IPS DF 19.7 (cell line): ENCODE data around the gene DENND2A.
A peak's percentile ranks its signal among the peaks of the same experiment; 100 is the strongest.
"Not testable (repeated sequence)": the region's sequence is repeated elsewhere in the genome, so short reads cannot be mapped to it uniquely, and the experiment has no call there.

Experiments
- DNase-seq: peaks from one replicate; pipeline ENCODE4 v3.0.0-alpha.2; 2013; ENCODE audit warnings: low read depth, low spot score

Gene DENND2A

DNA sequence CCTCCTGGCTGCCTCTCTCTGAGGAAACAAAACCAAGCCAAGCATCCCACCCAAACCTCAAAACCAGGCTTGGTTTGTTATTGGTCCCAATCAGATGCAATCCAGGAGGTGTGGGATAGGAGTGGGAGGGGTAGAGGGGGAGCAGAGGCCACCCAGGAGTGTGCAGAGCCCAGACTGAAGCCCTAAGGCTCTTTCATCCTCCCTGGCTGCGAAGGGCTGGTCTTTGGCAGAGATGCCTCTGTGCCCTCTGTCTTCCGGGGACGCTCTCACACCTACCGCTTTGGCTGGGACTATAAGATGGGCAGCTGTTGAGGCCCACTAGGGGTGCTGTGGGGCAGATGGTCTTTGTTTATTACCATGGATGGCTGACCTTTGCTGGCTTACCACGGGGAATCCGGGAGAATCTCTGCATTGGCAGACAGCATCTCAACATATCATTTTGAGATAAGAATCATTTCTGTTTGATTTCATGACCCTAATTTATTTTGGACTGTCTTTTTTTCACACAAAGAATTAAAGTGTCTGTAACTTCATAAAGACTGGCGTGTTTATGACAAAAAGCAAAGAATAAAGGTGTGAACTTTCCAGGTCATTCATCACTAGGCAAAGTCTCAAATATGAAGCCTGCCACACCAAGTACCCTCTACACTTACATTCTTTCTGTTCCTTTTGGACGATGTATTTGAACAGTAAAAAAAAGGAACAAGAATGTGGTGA lies 6.5 kb upstream of the DENND2A start:
- no peak for DNase-seq

GRCh38 chr7:140645166-140645900 lies 4.7 kb upstream of the DENND2A start:
- DNase-seq = no peak

- not testable (repeated sequence) for DNase-seq
Measured at GRCh38 chr7:140644761-140645160, 4.1 kb upstream of the DENND2A start.

GRCh38 chr7:140643416-140643815 lies 2.8 kb upstream of the DENND2A start:
- DNase-seq = no peak

DNA sequence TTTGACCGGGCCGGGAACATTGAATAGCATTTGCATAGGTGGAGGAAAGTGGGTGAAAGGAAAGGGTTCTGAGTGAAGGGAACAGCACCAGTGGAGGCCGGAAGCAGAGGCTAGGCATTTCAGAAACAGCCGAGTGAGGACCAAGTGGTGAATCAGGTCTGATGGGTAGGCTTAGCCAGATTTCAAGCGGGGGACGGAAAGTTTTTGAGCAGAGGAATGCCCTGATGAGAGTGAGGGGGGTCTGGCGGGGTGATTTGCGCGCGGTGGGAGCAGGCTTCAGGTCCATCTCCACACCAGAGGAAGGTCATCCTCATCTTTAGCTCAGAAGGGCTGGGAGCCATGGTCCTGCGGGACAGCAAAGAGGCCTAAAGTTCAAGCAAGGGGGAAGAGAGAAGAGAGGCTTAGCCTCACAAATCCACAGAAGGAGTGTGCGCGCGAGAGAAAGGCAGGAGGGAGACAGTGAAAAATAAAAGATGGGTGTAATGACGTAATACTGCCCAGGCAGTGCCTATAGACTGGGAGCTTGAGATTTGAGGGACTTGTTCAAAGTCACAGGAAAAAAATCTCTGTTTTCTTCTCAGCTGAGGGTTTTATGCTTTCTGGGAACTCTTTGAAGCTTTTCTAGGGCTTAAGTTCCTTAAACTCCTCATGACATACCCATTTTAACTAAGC lies 1.0 kb upstream of the DENND2A start:
- DNase-seq = no peak

GRCh38 chr7:140640060-140640637 lies 464 bp downstream of the DENND2A start:
- no peak for DNase-seq

- no peak for DNase-seq
Measured at GRCh38 chr7:140639366-140640053, 1.1 kb downstream of the DENND2A start.

DNA sequence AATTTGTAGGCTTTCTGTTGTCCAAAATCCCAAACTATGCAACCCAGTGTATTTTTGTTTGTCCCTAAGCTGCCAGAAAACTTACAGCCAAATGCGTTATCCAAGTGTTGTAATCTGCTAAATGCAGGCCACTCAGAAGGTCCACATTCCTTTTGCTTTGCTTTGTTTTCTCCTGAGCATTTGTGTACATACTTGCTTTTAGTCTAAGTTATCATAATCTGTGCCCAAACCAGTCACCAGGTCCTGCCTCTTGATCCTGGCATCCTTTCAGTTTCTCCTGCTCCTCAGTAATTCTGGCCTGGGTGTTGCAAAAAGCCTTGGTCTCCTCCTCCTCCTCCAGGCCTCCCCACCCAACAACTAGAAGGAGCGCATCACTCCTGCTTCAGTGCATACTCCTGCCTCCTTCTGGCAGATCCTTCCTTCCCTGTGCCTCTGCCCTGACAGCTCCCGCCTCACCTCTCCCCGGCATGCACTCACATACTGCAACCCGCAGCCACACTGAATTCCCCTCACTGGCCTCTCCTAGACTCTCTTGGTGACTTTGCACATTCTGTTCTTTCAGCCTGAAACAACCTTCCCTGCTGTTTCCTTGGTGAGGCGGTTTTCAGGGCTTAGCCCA lies 2.3 kb downstream of the DENND2A start:
- no peak for DNase-seq

DNA sequence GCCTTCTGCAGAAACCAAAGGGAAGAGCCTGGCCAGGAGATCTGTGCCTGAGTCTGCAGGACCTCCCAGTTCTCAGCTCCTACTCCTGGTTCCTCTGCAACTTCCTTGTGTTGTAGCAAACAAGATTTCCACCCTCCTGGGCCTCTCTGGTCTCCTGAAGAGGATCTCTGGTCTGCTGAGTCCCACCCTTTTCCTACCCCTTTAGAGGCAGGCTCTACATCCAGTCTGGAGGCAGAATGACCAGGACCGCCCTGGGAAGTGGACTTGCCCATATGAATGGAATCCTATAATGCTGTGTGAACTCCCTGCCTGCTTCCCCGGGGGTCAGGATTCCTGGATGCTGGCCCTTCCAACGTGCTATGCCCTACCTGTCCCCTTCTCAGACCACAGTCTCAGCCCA lies 3.2 kb downstream of the DENND2A start:
- no peak for DNase-seq

GRCh38 chr7:140635816-140636215 lies 4.8 kb downstream of the DENND2A start:
- DNase-seq = no peak

- no peak for DNase-seq
Measured at GRCh38 chr7:140635345-140635744, 5.3 kb downstream of the DENND2A start.

- no peak for DNase-seq
Measured at GRCh38 chr7:140631602-140632001, 9.0 kb downstream of the DENND2A start.

- no peak for DNase-seq
Measured at GRCh38 chr7:140631021-140631420, 9.6 kb downstream of the DENND2A start.

- DNase-seq = peak; percentile 85
Measured at GRCh38 chr7:140625908-140626868, 14.4 kb downstream of the DENND2A start.

GRCh38 chr7:140625192-140625558 lies 15.4 kb downstream of the DENND2A start:
- not testable (repeated sequence) for DNase-seq

DNA sequence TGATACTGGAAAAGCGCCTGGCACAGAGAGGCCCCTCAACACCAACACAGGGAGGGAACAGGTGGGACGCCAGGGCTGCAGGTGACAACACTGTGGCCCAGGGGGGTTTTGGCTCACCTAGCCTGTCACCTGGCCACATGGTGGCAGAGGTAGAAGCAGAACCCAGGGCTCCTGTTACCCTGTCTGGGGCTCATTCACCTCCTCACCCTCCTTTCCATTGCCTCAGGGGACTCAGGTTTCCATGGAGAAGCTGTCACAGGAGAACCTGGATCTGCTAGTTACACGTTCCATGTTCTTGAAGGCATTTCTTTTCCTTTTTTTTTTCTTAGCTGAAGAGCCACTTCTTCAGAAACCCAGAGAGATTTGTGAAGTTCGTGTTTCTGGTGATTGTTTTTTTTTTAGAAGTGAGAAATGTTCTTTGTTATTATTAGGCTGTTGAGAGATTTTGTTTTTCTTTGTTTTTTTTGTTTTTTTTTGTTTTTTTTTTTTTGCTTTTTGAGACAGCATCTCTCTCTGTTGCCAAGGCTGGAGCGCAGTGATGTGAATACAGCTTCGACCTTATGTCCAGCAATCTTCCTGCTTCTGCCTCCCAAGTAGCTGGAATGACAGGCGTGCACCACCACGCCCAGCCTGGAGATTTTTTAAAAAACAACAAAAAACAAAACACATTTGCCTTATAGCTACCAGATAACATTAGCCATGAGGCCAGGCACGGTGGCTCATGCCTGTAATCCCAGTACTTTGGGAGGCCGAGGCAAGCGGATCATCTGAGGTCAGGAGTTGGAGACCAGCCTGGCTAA lies 16.0 kb downstream of the DENND2A start:
- DNase-seq = no peak

GRCh38 chr7:140623980-140624379 lies 16.6 kb downstream of the DENND2A start:
- no peak for DNase-seq

- no peak for DNase-seq
Measured at GRCh38 chr7:140621401-140622021, 19.1 kb downstream of the DENND2A start.
